Cardiac fibroblast (primary cell): Measurements from ENCODE around the gene TNFRSF6B.

Experiments used
- DNase-seq, 2 donors: peaks; one replicate each; pipeline versions ENCODE4 v3.0.0 to v3.0.0-alpha.2; 2010; ENCODE audit warnings: low read depth in 2 of 2
- H3K4me3 ChIP-seq, 2 donors: replicated peaks in 1 of 2; 1 replicate in 1 of 2; 2 replicates in 1 of 2; pipeline ENCODE4 v1.5.1; 2011; ENCODE audit warnings: low read depth in 2 of 2, low read length in 2 of 2, mild to moderate bottlenecking in 2 of 2, moderate library complexity in 1 of 2
- CTCF ChIP-seq: IDR thresholded peaks from one replicate; pipeline ENCODE4 v1.5.1; 2011; ENCODE audit warnings: low read depth, mild to moderate bottlenecking, low read length, inconsistent platforms

The TNFRSF6B gene

DNA sequence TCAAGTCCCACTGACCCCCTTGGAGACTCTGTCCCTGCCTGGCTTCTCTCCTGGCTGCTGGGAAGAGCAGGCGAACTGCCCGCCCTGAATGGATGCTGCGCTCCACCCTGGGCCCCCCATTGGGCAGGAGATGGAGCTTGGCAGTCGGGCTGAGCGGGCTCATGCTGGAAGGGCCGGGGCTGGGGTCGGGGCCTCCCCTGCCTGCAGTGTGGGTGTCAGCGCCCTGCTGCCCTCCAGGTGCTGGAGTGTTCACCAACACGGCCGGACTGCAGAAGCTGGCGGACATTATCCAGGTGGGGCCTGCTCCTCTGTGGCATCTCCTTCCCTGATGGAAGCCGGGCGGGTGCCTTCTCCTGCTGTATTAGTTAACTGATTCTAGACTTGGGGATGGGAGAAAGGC, 16.0 kb upstream of the TNFRSF6B start:
- TF ChIP-seq CTCF: no peak
- no peak overlapping the region for H3K4me3 ChIP-seq
- no peak for DNase-seq

DNA sequence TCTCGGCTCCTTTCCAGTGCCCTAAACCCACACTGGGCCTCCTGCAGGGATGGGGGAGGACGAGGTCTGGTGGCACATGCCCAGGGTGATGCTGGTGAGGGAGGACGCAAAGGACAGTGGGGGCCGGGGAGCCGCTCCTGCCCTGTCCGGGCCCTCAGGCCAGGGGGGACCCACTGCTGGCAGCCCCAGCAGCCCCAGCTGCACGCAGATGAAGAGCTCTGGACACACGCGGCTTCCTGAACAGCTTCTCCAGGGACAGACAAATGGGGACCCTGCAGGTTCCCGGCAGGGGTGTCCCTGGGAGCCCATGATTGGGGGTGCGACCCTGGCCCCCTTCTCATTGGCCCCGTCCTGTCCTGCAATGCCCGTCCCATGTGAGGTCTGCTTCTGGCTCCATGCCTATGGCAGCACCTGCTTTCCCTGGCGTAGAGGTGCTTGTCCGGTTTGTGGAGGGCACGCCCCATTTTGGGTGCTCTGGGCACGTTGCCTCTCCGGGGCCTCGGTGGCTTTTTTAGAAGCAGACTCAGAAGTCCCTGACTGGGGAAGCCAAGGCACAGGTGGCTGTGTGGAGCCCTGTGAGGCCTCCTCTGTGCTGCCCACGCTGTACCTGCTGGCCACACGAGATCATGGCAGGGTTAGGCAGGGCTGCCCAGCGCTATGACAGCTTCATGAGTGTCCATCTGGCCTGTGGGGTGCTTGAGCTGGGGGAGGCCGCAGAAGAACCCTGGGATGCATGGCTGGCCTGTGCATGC, 15.4 kb upstream of the TNFRSF6B start:
- DNase-seq: no peak
- no peak overlapping the region for H3K4me3 ChIP-seq
- no peak for TF ChIP-seq CTCF

DNA sequence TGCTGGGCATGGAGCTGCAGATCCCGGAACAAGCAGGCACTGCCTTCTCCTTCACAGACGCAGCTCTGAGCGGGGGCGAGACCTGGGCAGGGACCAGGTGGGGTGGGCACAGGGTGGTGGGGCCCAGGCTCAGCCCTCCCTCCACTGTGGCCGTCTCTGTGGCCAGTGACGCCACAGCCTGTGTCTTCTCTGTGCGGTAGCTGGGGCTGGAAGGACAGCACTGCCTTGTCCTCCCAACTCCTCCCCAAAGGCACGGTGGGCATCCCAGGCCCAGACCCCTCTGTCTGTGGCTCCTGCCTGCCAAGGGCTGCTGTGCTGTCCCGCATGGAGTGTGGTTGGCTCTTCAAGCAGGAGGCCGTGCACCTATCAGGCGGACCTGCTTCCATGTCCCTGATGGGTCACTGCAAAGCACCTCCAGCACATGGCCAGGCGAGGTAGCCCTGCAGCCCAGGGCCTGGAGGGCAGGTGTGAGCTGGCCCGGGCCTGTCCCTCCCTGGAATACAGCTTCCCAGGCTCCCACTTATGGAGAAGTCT, 14.8 kb upstream of the TNFRSF6B start:
- TF ChIP-seq CTCF: no peak
- DNase-seq: no peak
- no peak overlapping the region for H3K4me3 ChIP-seq

DNA sequence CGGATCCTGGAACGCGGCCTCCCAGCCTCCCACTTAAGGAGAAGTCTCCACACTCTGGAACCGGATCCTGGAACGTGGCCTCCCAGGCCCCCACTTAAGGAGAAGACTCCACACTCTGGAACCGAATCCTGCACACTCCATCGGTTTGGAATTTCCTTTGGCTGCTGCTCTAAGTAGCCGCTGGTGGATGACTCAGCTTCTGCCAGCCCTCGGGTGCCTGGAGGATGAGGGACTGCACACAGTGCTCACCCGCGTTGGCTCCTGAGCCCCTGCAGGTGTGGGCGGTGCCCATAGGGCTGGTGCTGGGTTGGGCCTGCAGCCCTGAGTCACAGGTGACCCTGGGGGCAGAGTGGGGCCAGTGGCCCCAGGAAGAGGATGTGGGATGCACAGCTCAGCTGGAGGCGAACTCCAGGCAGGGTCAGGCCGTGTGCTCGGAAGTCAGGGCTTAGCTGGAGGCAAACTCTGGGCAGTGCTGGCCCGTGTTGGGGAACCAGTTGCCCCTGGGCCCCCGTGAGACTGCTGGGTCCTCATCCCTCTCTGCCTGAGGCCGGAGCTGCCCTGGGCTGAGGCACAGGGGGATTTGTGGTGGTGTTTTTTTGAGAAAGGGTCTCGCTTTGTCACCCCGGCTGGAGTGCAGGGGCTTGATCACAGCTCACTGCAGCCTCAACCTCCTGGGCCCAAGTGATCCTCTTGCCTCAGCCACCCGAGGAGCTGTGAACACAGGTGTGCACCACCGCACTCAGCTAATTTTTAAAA, 13.9 kb upstream of the TNFRSF6B start:
- DNase-seq: peak; percentile 98
- peak overlapping the region in 1 of 2 donors; percentile 5 for H3K4me3 ChIP-seq
- no peak for TF ChIP-seq CTCF

DNA sequence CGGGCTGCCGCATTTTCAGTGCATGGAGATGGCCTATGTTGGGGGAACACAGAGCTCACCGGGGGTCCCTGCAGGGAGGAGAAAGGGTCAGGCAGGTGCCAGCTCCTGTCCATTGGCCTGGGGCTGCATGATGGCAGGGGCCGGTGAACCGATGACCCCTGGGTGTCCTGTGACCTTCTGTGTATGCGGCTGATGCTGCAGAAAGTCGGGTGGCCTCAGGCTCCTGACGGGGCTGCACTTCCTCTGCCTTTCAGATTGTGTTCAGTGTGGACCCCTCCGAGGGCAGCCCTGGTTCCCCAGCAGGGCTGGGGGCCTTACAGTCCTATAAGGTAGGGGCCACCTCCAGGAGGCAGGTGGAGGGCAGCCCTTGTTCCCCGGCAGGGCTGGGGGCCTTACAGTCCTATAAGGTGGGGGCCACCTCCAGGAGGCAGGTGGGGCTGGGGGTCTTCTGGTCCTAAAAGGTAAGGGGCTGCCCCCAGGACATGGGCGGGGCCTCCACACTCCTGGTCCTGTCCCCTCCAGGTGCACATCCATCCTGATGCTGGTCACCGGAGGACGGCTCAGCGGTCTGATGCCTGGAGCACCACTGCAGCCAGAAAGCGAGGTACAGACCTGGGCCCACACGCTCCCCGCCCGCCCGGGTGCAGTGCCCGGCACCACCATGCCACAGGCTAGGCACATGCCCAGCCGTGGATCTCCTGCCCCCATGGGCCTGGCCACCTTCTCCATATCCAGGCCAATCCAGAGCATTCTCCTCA, 11.0 kb upstream of the TNFRSF6B start:
- no peak for DNase-seq
- TF ChIP-seq CTCF: no peak
- no peak overlapping the region for H3K4me3 ChIP-seq

DNA sequence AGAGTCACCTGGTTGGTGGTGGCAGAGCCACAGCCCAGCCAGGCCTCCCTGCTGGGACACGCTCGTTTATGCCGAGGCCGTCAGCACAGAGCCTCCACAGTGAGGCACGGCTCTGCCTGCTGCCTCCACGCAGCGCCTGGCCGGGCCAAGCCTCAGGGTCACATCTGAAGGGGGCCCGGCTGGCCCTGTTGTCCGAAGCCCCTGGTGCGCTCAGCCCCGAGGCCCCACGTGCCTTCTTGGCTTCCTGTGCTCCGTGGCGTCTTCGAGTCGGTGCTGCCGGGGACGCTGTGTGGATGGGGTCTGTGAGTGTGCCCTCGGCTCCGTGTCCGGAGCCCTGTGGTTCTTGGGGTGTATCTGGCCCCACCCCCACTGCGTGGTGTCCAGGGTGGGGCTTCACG, 10.4 kb upstream of the TNFRSF6B start:
- no peak for TF ChIP-seq CTCF
- no peak overlapping the region for H3K4me3 ChIP-seq
- DNase-seq: no peak
